ENCODE data around the gene CDKN2B-AS1. TPM values are rescaled to one million over a fixed set of nuclear protein-coding genes. Genes with fewer than 3 reads are reported as not detected.

CDKN2B-AS1 gene
- polyA plus RNA-seq, 1 donor from 2014 or later: not detected

GRCh38 chr9:21996858-21997257 lies 2.3 kb downstream of the CDKN2B-AS1 start:
- H3K79me2 ChIP-seq (replicated peaks; ENCODE audit: insufficient read depth, low read length): no peaks in the 10 kb centered on the region
- no peaks in the 10 kb centered on the region for H3K9me3 ChIP-seq (ENCODE audit: low read length)
- no peaks in the 10 kb centered on the region for H3F3A ChIP-seq (ENCODE audit: insufficient read depth, low read length, poor library complexity, severe bottlenecking)
- peaks cover 99% of the 10 kb centered on the region for H3K27me3 ChIP-seq (ENCODE audit: insufficient read depth, low read depth, low read length)
- TF ChIP-seq RAD21 (conservative IDR thresholded peaks at IDR 0.05) (no peak), SMC3 (conservative IDR thresholded peaks at IDR 0.05; ENCODE audit: poor library complexity) (no peak), CTCF (IDR thresholded peaks at IDR 0.05; ENCODE audit: poor library complexity, severe bottlenecking) (no peak), MXI1 (conservative IDR thresholded peaks at IDR 0.05; ENCODE audit: poor library complexity, severe bottlenecking) (no peak), EZH2 (IDR thresholded peaks at IDR 0.05; ENCODE audit: borderline replicate concordance, insufficient read depth, low read length, poor library complexity, severe bottlenecking) (no peak), TAF1 (IDR thresholded peaks at IDR 0.05; ENCODE audit: low read depth) (no peak), EP300 (conservative IDR thresholded peaks at IDR 0.05; ENCODE audit: poor library complexity, severe bottlenecking) (no peak), POLR2AphosphoS5 (IDR thresholded peaks at IDR 0.05) (no peak)
- TF ChIP-seq, protein P1, sequence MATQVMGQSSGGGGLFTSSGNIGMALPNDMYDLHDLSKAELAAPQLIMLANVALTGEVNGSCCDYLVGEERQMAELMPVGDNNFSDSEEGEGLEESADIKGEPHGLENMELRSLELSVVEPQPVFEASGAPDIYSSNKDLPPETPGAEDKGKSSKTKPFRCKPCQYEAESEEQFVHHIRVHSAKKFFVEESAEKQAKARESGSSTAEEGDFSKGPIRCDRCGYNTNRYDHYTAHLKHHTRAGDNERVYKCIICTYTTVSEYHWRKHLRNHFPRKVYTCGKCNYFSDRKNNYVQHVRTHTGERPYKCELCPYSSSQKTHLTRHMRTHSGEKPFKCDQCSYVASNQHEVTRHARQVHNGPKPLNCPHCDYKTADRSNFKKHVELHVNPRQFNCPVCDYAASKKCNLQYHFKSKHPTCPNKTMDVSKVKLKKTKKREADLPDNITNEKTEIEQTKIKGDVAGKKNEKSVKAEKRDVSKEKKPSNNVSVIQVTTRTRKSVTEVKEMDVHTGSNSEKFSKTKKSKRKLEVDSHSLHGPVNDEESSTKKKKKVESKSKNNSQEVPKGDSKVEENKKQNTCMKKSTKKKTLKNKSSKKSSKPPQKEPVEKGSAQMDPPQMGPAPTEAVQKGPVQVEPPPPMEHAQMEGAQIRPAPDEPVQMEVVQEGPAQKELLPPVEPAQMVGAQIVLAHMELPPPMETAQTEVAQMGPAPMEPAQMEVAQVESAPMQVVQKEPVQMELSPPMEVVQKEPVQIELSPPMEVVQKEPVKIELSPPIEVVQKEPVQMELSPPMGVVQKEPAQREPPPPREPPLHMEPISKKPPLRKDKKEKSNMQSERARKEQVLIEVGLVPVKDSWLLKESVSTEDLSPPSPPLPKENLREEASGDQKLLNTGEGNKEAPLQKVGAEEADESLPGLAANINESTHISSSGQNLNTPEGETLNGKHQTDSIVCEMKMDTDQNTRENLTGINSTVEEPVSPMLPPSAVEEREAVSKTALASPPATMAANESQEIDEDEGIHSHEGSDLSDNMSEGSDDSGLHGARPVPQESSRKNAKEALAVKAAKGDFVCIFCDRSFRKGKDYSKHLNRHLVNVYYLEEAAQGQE (IDR thresholded peaks at IDR 0.05; ENCODE audit: borderline replicate concordance): no peak
- no peak overlapping the region for H3K27ac ChIP-seq (ENCODE audit: low read length)
- H3K4me3 ChIP-seq (ENCODE audit: low read length): no peak overlapping the region
- no peak overlapping the region for H3K4me2 ChIP-seq (ENCODE audit: low read length)
- no peak overlapping the region for H3K9ac ChIP-seq (ENCODE audit: low read length)
- no peaks in the 10 kb centered on the region for H3K36me3 ChIP-seq (ENCODE audit: insufficient read depth, low read length)
- H4K20me1 ChIP-seq (ENCODE audit: insufficient read depth): no peaks in the 10 kb centered on the region
- no peak overlapping the region for H2AFZ ChIP-seq (ENCODE audit: low read depth, low read length)
- no peaks in the 10 kb centered on the region for H3K9me2 ChIP-seq (ENCODE audit: insufficient read depth, low read length)

DNA sequence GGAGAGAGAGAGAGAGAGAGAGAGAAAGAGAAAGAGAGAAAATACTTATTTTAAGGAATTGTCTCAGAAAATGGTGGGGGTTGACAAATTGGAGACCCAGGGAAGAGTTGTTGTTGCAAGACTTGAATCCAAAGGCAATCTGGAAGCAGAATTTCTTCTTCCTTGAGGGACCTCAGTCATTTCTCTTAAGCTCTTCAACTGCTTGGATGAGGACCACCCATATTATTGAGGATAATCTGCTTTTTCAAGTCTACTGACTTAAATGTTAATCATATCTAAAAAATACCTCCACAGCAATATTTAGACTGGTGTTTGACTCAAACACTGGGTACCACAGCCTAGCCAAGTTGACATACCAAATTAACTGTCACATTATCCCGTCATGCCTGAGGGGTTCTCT lies 2.9 kb downstream of the CDKN2B-AS1 start:
- Histone ChIP-seq H3K4me2 (ENCODE audit: low read length) (no peak overlapping the region), H4K20me1 (ENCODE audit: insufficient read depth) (no peaks in the 10 kb centered on the region), H3K27me3 (ENCODE audit: insufficient read depth, low read depth, low read length) (peaks cover 99% of the 10 kb centered on the region), H3K9me3 (ENCODE audit: low read length) (no peaks in the 10 kb centered on the region), H3K36me3 (ENCODE audit: insufficient read depth, low read length) (no peaks in the 10 kb centered on the region), H3K9me2 (ENCODE audit: insufficient read depth, low read length) (no peaks in the 10 kb centered on the region), H3K27ac (ENCODE audit: low read length) (no peak overlapping the region), H3F3A (ENCODE audit: insufficient read depth, low read length, poor library complexity, severe bottlenecking) (no peaks in the 10 kb centered on the region), H2AFZ (ENCODE audit: low read depth, low read length) (no peak overlapping the region), H3K4me3 (ENCODE audit: low read length) (no peak overlapping the region), H3K9ac (ENCODE audit: low read length) (no peak overlapping the region), H3K79me2 (replicated peaks; ENCODE audit: insufficient read depth, low read length) (no peaks in the 10 kb centered on the region)
- TF ChIP-seq, protein P1 (IDR thresholded peaks at IDR 0.05; ENCODE audit: borderline replicate concordance): no peak
- no peak for TF ChIP-seq MXI1 (conservative IDR thresholded peaks at IDR 0.05; ENCODE audit: poor library complexity, severe bottlenecking)
- no peak for TF ChIP-seq EZH2 (IDR thresholded peaks at IDR 0.05; ENCODE audit: borderline replicate concordance, insufficient read depth, low read length, poor library complexity, severe bottlenecking)

Measured in neural cell (in vitro differentiated cells).